Activated T-cell treated with anti-CD3 and anti-CD28 coated beads, Interleukin-2, amount 50 U/mL, for 72 hours (primary cell): Measurements from ENCODE around the gene DDX10. TPM values are rescaled to one million over a fixed set of nuclear protein-coding genes. Genes with fewer than 3 reads are reported as not detected.
A peak's percentile ranks its signal among the peaks of the same experiment; 100 is the strongest.
"Not testable (repeated sequence)": the region's sequence is repeated elsewhere in the genome, so short reads cannot be mapped to it uniquely, and the experiment has no call there.

ENCODE experiments used
- ATAC-seq, 2 donors: fragments of 150-1000 bp; cut with Tn5 transposase; replicated peaks in 1 of 2; 2 replicates each; pipeline ENCODE4 v1.10.0; 2021; ENCODE audit warnings: moderate library complexity in 2 of 2, mild to moderate bottlenecking in 1 of 2
- DNase-seq, 2 donors: peaks; one replicate each; pipeline ENCODE4 v3.0.0; 2021 to 2022; ENCODE audit warnings: mixed read lengths in 1 of 2
- H3K27ac Mint-ChIP-seq: one replicate; pipeline ENCODE4 v1.8.0; 2022; ENCODE audit warnings: mild to moderate bottlenecking, moderate library complexity, mixed read lengths
- H3K27me3 Mint-ChIP-seq: one replicate; pipeline ENCODE4 v1.8.0; 2022; ENCODE audit warnings: low read depth, mixed read lengths
- H3K36me3 Mint-ChIP-seq, 2 donors: one replicate each; pipeline ENCODE4 v1.8.0; 2022; ENCODE audit warnings: mixed read lengths in 2 of 2, mild to moderate bottlenecking in 1 of 2; ENCODE audit not compliant: insufficient read depth in 2 of 2
- H3K4me1 Mint-ChIP-seq: one replicate; pipeline ENCODE4 v1.8.0; 2022; ENCODE audit warnings: low read depth, mixed read lengths
- H3K4me3 Mint-ChIP-seq, 2 donors: one replicate each; pipeline ENCODE4 v1.8.0; 2022; ENCODE audit warnings: mild to moderate bottlenecking in 2 of 2, mixed read lengths in 2 of 2, moderate library complexity in 2 of 2
- H3K9me3 Mint-ChIP-seq, 2 donors: one replicate each; pipeline ENCODE4 v1.8.0; 2022; ENCODE audit warnings: mixed read lengths in 2 of 2
- total RNA-seq, 2 donors: library from RNA; stranded (reverse); gene quantifications; one replicate each; pipeline ENCODE4 v1.2.3, GENCODE V29; 2022

The DDX10 gene
- total RNA-seq, 2 donors from 2014 or later, result 24.9 to 32.7 TPM

- ATAC-seq (no peak), DNase-seq (no peak)
- Mint-ChIP-seq H3K4me1 (peaks cover 56% of the 10 kb centered on the region), H3K4me3 (peak overlapping the region; percentile 41 to 83), H3K27me3 (no peaks in the 10 kb centered on the region), H3K27ac (peak overlapping the region; percentile 89), H3K36me3 (peaks cover 0 to 10% of the 10 kb centered on the region in 2 donors), H3K9me3 (peaks cover 0 to 2% of the 10 kb centered on the region in 2 donors)
Measured at GRCh38 chr11:108734283-108734682, 69.4 kb downstream of the DDX10 start.

- peaks cover 1 to 3% of the 10 kb centered on the region in 2 donors for H3K9me3 Mint-ChIP-seq
- peak overlapping the region in 1 of 2 donors; percentile 21 for H3K4me3 Mint-ChIP-seq
- H3K27ac Mint-ChIP-seq, result peak overlapping the region; percentile 1
- H3K4me1 Mint-ChIP-seq, result peaks cover 48% of the 10 kb centered on the region
- no peak for ATAC-seq
- no peaks in the 10 kb centered on the region for H3K27me3 Mint-ChIP-seq
- H3K36me3 Mint-ChIP-seq, result peaks cover 1 to 14% of the 10 kb centered on the region in 2 donors
- DNase-seq, result peak in 1 of 2 donors; percentile 9
Measured at GRCh38 chr11:108734956-108735559, 70.2 kb downstream of the DDX10 start.

GRCh38 chr11:108740132-108740531, 75.3 kb downstream of the DDX10 start:
- H3K27ac Mint-ChIP-seq, DNase-seq, H3K4me3 Mint-ChIP-seq, ATAC-seq, H3K9me3 Mint-ChIP-seq, H3K27me3 Mint-ChIP-seq, H3K4me1 Mint-ChIP-seq: not testable (repeated sequence)
- peaks cover 7 to 23% of the 10 kb centered on the region in 2 donors for H3K36me3 Mint-ChIP-seq

- DNase-seq (no peak), ATAC-seq (no peak)
- Mint-ChIP-seq H3K27me3 (no peaks in the 10 kb centered on the region), H3K27ac (no peak overlapping the region), H3K36me3 (peaks cover 7 to 23% of the 10 kb centered on the region in 2 donors), H3K9me3 (peaks cover 8 to 9% of the 10 kb centered on the region in 2 donors), H3K4me3 (no peak overlapping the region), H3K4me1 (no peaks in the 10 kb centered on the region)
Measured at GRCh38 chr11:108743851-108744250, 79.0 kb downstream of the DDX10 start.

DNA sequence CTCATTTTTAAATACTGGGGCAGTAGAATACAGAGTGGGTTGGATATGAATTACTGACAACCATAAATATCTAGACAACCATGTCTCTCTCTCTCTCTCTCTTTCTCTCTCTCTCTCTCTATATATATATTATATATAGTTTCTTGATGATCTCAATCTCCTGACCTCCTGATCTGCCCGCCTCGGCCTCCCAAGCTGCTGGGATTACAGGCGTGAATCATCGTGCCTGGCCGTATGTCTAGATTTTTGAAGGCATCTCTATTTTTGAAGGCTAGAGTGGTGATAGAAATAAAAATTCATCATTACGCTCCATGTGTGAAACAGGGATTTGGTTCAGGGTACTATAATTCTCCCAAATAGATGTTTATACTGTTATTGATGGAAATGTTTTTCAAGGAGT, 84.1 kb downstream of the DDX10 start:
- H3K27me3 Mint-ChIP-seq, result no peaks in the 10 kb centered on the region
- no peak overlapping the region for H3K4me3 Mint-ChIP-seq

GRCh38 chr11:108751444-108751843, 86.6 kb downstream of the DDX10 start:
- Mint-ChIP-seq H3K36me3 (no peaks in the 10 kb centered on the region), H3K9me3 (no peaks in the 10 kb centered on the region), H3K27me3 (no peaks in the 10 kb centered on the region), H3K4me3 (peak overlapping the region; percentile 24 to 28), H3K4me1 (peaks cover 38% of the 10 kb centered on the region), H3K27ac (peak overlapping the region; percentile 62)
- no peak for DNase-seq
- ATAC-seq, result no peak

More for the DNA sequence above, 84.1 kb downstream of the DDX10 start:
- no peak overlapping the region for H3K27ac Mint-ChIP-seq
- DNase-seq (no peak), ATAC-seq (no peak)
- H3K9me3 Mint-ChIP-seq, result no peaks in the 10 kb centered on the region
- H3K4me1 Mint-ChIP-seq, result peaks cover 30% of the 10 kb centered on the region
- no peaks in the 10 kb centered on the region for H3K36me3 Mint-ChIP-seq

DNA sequence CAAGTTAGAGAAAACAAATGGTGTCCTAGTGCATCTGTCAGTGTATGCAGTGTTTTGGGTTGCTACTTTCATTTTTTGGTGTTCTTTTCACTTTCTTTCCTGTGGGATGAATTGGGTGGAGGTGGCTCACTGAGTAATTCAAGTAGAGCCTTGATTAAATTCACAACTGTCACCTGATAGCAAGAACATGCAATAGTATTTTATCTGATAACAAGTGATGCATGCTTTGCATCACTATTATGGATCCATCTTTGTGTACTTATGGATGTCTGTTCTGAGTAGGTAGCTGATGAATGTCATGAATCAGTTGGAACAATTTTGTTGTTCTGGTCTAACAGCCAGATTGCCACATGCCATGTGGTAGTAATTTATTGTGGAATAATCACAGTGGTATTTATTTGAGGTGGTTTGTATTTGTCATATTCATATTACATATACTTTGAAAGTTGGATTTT, 87.5 kb downstream of the DDX10 start:
- H3K27me3 Mint-ChIP-seq, result no peaks in the 10 kb centered on the region
- peaks cover 38% of the 10 kb centered on the region for H3K4me1 Mint-ChIP-seq
- no peak overlapping the region for H3K27ac Mint-ChIP-seq
- no peaks in the 10 kb centered on the region for H3K36me3 Mint-ChIP-seq
- DNase-seq (no peak), ATAC-seq (peak; percentile 73 to 75)
- H3K4me3 Mint-ChIP-seq, result peak overlapping the region; percentile 25 to 28
- no peaks in the 10 kb centered on the region for H3K9me3 Mint-ChIP-seq

GRCh38 chr11:108754901-108755625, 90.2 kb downstream of the DDX10 start:
- no peak overlapping the region for H3K4me3 Mint-ChIP-seq
- H3K36me3 Mint-ChIP-seq, result peaks cover 0 to 1% of the 10 kb centered on the region in 2 donors
- H3K4me1 Mint-ChIP-seq, result peaks cover 34% of the 10 kb centered on the region
- peak in 1 of 2 donors; percentile 43 for ATAC-seq
- no peak overlapping the region for H3K27ac Mint-ChIP-seq
- H3K27me3 Mint-ChIP-seq, result no peaks in the 10 kb centered on the region
- no peak for DNase-seq
- H3K9me3 Mint-ChIP-seq, result no peaks in the 10 kb centered on the region

DNA sequence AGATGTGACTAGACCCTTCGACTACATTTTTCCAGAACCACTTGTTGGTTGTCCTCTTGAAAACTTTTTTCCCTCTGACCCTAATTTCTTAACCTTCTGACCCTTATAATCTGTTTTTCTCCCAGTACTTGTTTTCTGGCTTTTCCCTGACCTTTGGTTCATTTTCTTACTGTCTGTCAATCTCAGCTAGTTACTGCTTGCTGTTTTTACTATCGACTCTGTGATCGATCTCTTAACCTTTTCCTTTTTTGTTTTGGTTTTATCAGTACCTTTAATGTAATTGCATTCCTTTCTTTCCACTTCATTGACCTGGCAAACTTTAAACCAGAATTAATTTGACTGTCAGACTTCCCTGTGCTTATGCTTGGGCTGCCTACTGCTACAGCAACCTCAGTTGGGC, 92.8 kb downstream of the DDX10 start:
- Mint-ChIP-seq H3K27me3 (no peaks in the 10 kb centered on the region), H3K9me3 (no peaks in the 10 kb centered on the region), H3K4me3 (no peak overlapping the region), H3K4me1 (peaks cover 14% of the 10 kb centered on the region), H3K27ac (no peak overlapping the region), H3K36me3 (peaks cover 0 to 1% of the 10 kb centered on the region in 2 donors)
- ATAC-seq, result no peak
- no peak for DNase-seq

GRCh38 chr11:108758458-108758857, 93.6 kb downstream of the DDX10 start:
- no peak overlapping the region for H3K4me3 Mint-ChIP-seq
- H3K9me3 Mint-ChIP-seq, result no peaks in the 10 kb centered on the region
- H3K27ac Mint-ChIP-seq, result no peak overlapping the region
- peaks cover 19% of the 10 kb centered on the region for H3K4me1 Mint-ChIP-seq
- no peaks in the 10 kb centered on the region for H3K27me3 Mint-ChIP-seq
- peaks cover 0 to 1% of the 10 kb centered on the region in 2 donors for H3K36me3 Mint-ChIP-seq
- DNase-seq (no peak), ATAC-seq (no peak)

DNA sequence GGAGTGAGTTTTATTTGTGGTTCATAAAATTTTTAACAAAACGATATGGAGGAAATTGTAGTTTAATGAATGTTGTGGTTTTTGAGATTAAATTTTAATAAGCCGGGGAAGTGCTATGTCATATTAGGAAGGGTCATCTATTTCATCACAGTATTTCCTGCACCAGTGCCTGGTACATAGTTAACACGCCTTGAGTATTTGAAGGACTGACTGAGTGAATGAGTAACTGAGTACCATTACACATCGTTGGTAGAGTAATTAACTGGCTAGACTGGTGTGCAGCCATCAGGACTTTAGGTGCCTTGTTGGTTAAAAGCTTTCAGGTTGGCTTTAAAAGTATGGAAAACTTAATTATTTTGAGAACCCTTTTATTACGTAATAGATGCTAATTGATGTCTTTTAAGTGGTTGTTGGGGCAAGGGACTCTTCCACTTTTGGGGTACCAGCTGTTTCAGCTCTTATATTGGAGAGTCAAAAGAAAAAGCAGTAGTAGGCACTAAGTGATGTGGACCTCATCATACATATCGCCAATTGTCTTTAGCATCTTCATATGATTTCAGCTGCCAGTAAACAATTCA, 101.8 kb downstream of the DDX10 start:
- Mint-ChIP-seq H3K4me1 (peaks cover 13% of the 10 kb centered on the region), H3K36me3 (peaks cover 2 to 10% of the 10 kb centered on the region in 2 donors), H3K27ac (no peak overlapping the region), H3K27me3 (no peaks in the 10 kb centered on the region), H3K4me3 (no peak overlapping the region), H3K9me3 (peaks cover 0 to 2% of the 10 kb centered on the region in 2 donors)
- ATAC-seq (no peak), DNase-seq (no peak)

DNA sequence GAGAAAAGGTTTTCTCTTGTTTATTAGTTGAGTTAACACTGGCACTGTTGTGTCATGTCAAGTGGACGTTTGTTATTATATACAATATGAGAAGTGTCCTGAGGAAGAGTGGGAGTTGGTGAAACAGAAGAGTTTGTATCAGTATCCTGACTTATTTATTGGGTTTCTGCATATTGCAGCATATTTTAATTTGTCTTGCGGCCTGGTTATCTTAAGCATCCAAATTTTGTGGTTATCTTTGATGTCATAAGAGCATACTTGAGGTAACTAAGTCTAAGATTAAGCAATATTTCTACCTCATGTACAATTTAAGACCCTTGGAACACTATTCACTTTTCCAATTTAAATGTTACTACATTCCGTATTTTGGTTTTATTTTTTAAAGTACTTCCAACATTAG, 103.5 kb downstream of the DDX10 start:
- no peak for ATAC-seq

DNA sequence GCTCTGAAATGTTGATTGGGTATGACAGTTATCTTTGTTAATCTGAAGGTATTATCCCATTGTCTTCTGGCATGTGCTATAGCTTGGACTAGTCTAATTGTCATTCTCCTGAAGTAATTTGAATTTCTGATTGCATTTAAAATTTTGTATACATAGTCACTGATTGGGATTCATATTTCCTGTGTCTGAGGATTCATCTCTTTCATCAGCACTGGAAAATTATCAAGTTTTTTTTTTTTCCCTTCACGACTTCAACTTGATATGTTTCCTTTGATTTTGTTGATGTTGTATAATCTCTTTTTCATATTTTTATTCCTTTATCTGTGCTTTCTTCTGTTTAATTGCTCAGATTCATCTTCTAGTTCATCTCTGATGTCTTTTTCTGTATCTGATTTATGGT, 104.1 kb downstream of the DDX10 start:
- DNase-seq (no peak), ATAC-seq (no peak)
- H3K27me3 Mint-ChIP-seq, result no peaks in the 10 kb centered on the region
- peaks cover 0 to 2% of the 10 kb centered on the region in 2 donors for H3K9me3 Mint-ChIP-seq
- no peak overlapping the region for H3K4me3 Mint-ChIP-seq
- peaks cover 6% of the 10 kb centered on the region for H3K4me1 Mint-ChIP-seq
- peak overlapping the region; percentile 18 for H3K27ac Mint-ChIP-seq
- peaks cover 2 to 10% of the 10 kb centered on the region in 2 donors for H3K36me3 Mint-ChIP-seq

More for the DNA sequence above, 103.5 kb downstream of the DDX10 start:
- no peaks in the 10 kb centered on the region for H3K27me3 Mint-ChIP-seq
- H3K9me3 Mint-ChIP-seq, result peaks cover 0 to 2% of the 10 kb centered on the region in 2 donors
- no peak for DNase-seq
- H3K4me1 Mint-ChIP-seq, result peaks cover 7% of the 10 kb centered on the region
- no peak overlapping the region for H3K27ac Mint-ChIP-seq
- no peak overlapping the region for H3K4me3 Mint-ChIP-seq
- peaks cover 2 to 10% of the 10 kb centered on the region in 2 donors for H3K36me3 Mint-ChIP-seq
